ENCODE data around the gene TMEM184C. TPM values are rescaled to one million over a fixed set of nuclear protein-coding genes. Genes with fewer than 3 reads are reported as not detected.

Gene TMEM184C
- total RNA-seq, 6 experiments from 2014 or later, result 19.0 to 25.3 (median 21.3) TPM

DNA sequence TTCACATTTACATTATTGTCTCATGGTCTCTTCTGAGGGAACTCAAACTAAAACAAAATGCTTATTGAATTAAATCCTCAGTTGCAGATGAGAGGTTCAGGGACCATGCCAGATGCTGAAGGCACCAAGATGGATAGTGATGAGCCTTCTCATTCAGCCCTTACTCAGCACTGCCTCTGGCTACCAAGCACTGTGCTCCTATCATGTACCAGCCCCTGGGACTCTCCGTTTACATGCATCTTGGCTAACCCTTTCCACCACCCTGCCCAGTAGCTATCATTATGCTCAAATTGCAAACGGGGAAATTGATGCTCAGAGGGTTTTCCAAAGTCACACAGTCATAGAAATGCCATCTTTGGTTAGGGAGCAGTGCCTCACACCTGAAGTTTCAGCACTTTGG is 22.6 kb upstream of the TMEM184C start:
- Histone ChIP-seq H3K36me3 (no peaks in the 10 kb centered on the region), H3K27ac (no peak overlapping the region), H3K4me3 (no peak overlapping the region), H3K27me3 (no peaks in the 10 kb centered on the region), H3K9me3 (no peaks in the 10 kb centered on the region), H3K4me1 (no peaks in the 10 kb centered on the region)
- ATAC-seq (no peak), DNase-seq (no peak)
- TF ChIP-seq, protein P1, sequence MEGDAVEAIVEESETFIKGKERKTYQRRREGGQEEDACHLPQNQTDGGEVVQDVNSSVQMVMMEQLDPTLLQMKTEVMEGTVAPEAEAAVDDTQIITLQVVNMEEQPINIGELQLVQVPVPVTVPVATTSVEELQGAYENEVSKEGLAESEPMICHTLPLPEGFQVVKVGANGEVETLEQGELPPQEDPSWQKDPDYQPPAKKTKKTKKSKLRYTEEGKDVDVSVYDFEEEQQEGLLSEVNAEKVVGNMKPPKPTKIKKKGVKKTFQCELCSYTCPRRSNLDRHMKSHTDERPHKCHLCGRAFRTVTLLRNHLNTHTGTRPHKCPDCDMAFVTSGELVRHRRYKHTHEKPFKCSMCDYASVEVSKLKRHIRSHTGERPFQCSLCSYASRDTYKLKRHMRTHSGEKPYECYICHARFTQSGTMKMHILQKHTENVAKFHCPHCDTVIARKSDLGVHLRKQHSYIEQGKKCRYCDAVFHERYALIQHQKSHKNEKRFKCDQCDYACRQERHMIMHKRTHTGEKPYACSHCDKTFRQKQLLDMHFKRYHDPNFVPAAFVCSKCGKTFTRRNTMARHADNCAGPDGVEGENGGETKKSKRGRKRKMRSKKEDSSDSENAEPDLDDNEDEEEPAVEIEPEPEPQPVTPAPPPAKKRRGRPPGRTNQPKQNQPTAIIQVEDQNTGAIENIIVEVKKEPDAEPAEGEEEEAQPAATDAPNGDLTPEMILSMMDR (IDR thresholded peaks at IDR 0.05), result no peak
- TF ChIP-seq POLR2A (IDR thresholded peaks at IDR 0.05), result no peak
- 68% methylated on average over 2 of the region's 2 CpGs for WGBS (ENCODE audit: insufficient coverage, low coverage, low lambda C conversion rate, missing lambda C conversion rate)
- intact Hi-C loops (cut with DNase I), result no loop called here

DNA sequence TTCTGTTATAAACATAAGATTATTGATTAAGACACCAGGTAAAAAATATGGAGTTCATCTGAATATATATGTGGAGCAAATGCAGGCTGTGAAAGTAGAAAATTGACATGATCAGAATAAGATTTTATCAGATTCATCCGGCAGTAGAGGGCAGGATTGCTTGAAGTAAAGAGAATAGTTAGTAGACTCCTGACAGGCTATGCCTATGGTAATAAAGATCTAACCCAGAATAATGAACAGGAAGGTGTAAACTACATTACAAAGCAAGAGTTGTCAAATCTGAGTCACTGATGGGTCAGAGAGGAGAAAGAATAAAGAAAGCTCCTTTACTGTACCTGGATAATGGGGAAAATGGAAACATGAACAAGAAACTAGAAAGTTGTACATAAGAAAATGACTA is 20.8 kb upstream of the TMEM184C start:
- WGBS (ENCODE audit: insufficient coverage, low coverage, low lambda C conversion rate, missing lambda C conversion rate), result 45% methylated on average over 1 of the region's 1 CpG
- H3K4me1 ChIP-seq, result no peaks in the 10 kb centered on the region
- TF ChIP-seq, protein P1 (IDR thresholded peaks at IDR 0.05), result no peak
- no peak for TF ChIP-seq POLR2A (IDR thresholded peaks at IDR 0.05)
- no peak overlapping the region for H3K4me3 ChIP-seq
- H3K27me3 ChIP-seq, result no peaks in the 10 kb centered on the region
- H3K36me3 ChIP-seq, result no peaks in the 10 kb centered on the region
- H3K27ac ChIP-seq, result no peak overlapping the region
- intact Hi-C loops (cut with DNase I), result no loop called here
- no peak for DNase-seq
- ATAC-seq, result no peak
- no peaks in the 10 kb centered on the region for H3K9me3 ChIP-seq

- no peak for TF ChIP-seq POLR2A (IDR thresholded peaks at IDR 0.05)
- TF ChIP-seq, protein P1 (IDR thresholded peaks at IDR 0.05), result no peak
- no peaks in the 10 kb centered on the region for H3K9me3 ChIP-seq
- H3K36me3 ChIP-seq, result no peaks in the 10 kb centered on the region
- no peak overlapping the region for H3K27ac ChIP-seq
- no peak for DNase-seq
- 44% methylated on average over 1 of the region's 1 CpG for WGBS (ENCODE audit: insufficient coverage, low coverage, low lambda C conversion rate, missing lambda C conversion rate)
- peak in 2 of 4 donors; percentile 28 to 87 for ATAC-seq
- no peaks in the 10 kb centered on the region for H3K27me3 ChIP-seq
- no peak overlapping the region for H3K4me3 ChIP-seq
- no peaks in the 10 kb centered on the region for H3K4me1 ChIP-seq
- intact Hi-C loops (cut with DNase I), result no loop called here
These were observed 20.2 kb upstream of the TMEM184C start for GRCh38 chr4:147596981-147597380.

DNA sequence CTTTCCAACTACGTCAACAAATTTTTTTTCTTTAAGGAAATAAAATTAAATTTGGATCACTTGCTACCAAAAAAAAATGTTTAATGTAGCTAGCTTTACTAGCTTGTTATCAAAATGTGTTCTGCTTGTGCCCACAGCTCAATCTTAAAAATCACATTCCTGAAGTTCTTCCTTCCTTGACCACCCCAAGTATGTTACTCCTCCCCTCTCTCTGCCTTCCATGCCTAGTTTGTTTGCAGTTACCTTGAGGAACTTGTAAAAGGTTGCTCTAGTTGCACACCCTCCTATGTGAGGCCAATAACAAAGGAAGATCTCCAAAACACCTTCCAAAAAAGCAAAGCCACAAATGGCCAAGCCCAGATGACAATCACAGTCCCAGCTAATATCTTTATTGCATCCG is 19.6 kb upstream of the TMEM184C start:
- H3K27me3 ChIP-seq, result no peaks in the 10 kb centered on the region
- intact Hi-C loops (cut with DNase I), result no loop called here
- ATAC-seq (no peak), DNase-seq (no peak)
- H3K9me3 ChIP-seq, result no peaks in the 10 kb centered on the region
- H3K4me3 ChIP-seq, result no peak overlapping the region
- H3K27ac ChIP-seq, result no peak overlapping the region
- H3K4me1 ChIP-seq, result no peaks in the 10 kb centered on the region
- H3K36me3 ChIP-seq, result no peaks in the 10 kb centered on the region
- TF ChIP-seq, protein P1 (IDR thresholded peaks at IDR 0.05), result no peak
- TF ChIP-seq POLR2A (IDR thresholded peaks at IDR 0.05), result no peak
- WGBS (ENCODE audit: insufficient coverage, low coverage, low lambda C conversion rate, missing lambda C conversion rate), result 78% methylated on average over 2 of the region's 2 CpGs

GRCh38 chr4:147599206-147599605 is 18.0 kb upstream of the TMEM184C start:
- no peaks in the 10 kb centered on the region for H3K4me1 ChIP-seq
- H3K9me3 ChIP-seq, result no peaks in the 10 kb centered on the region
- H3K27ac ChIP-seq, result no peak overlapping the region
- H3K36me3 ChIP-seq, result no peaks in the 10 kb centered on the region
- TF ChIP-seq, protein P1 (IDR thresholded peaks at IDR 0.05), result no peak
- no peak for TF ChIP-seq POLR2A (IDR thresholded peaks at IDR 0.05)
- ATAC-seq, result no peak
- H3K4me3 ChIP-seq, result no peak overlapping the region
- intact Hi-C loops (cut with DNase I), result no loop called here
- no peaks in the 10 kb centered on the region for H3K27me3 ChIP-seq
- DNase-seq, result no peak
- WGBS (ENCODE audit: insufficient coverage, low coverage, low lambda C conversion rate, missing lambda C conversion rate), result 75% methylated on average over 1 of the region's 1 CpG
